GM12878 (cell line): ENCODE data around the gene EYS. TPM values are rescaled to one million over a fixed set of nuclear protein-coding genes. Genes with fewer than 3 reads are reported as not detected.
"Not testable (repeated sequence)": the region's sequence is repeated elsewhere in the genome, so short reads cannot be mapped to it uniquely, and the experiment has no call there.

ENCODE experiments used
- ATAC-seq: fragments of 200-7000 bp; cut with Tn5 transposase; 3 replicates; pipeline ENCODE4 v1.9.1; 2020; ENCODE audit warnings: mild to moderate bottlenecking, moderate library complexity
- BruUV-seq: library from RNA; stranded (reverse); fragments of 400-500 nt; replicated peaks from 2 replicates; lab custom pipeline; 2021; lab: Mats Ljungman, UMichigan
- CTCF ChIA-PET: fragments of 300-600 bp; sonication (Branson Sonifier 250); formaldehyde crosslinking; extraction: SDS; loops from one replicate; lab custom pipeline; 2021; ENCODE audit warnings: inconsistent platforms; lab: Yijun Ruan, JAX
- POLR2A ChIA-PET: fragments of 350-600 bp; formaldehyde crosslinking; extraction: SDS; loops from one replicate; lab custom pipeline; 2021; ENCODE audit warnings: inconsistent platforms; lab: Charles Lee
- RAD21 ChIA-PET: fragments of 300-600 bp; sonication (Branson Sonifier 250); formaldehyde crosslinking; loops from one replicate; lab custom pipeline; 2023; ENCODE audit warnings: antibody characterized with exemption; ENCODE audit not compliant: unreplicated experiment; lab: Charles Lee
- SMC1A ChIA-PET: fragments of 300-600 bp; sonication (Branson Sonifier 250); formaldehyde crosslinking; loops from one replicate; lab custom pipeline; 2023; ENCODE audit not compliant: unreplicated experiment, uncharacterized antibody; lab: Charles Lee
- DNase-seq: peaks from one replicate; pipeline ENCODE4 v3.0.0-alpha.2; 2011; ENCODE audit warnings: low read depth, low spot score
- FAIRE-seq: peaks from 3 replicates; lab custom pipeline; 2011; peaks lifted over from hg19 to GRCh38; lab: Jason Lieb, UNC
- H2AFZ ChIP-seq: 2 replicates; pipeline ENCODE4 v1.6.0; 2011; ENCODE audit warnings: low read depth, low read length, control low read depth; ENCODE audit not compliant: control insufficient read depth
- H3K27ac ChIP-seq: 2 replicates; pipeline ENCODE4 v1.5.1; 2011; ENCODE audit warnings: control low read depth; ENCODE audit not compliant: control insufficient read depth, insufficient read depth
- H3K27me3 ChIP-seq, 2 experiments: replicated peaks in 1 of 2; 2 replicates each; pipeline versions ENCODE4 v1.6.0 to v1.6.1; 2011; ENCODE audit warnings: low read length in 1 of 2; ENCODE audit not compliant: control insufficient read depth in 2 of 2, insufficient read depth in 2 of 2
- H3K36me3 ChIP-seq, 2 experiments: 2 replicates each; pipeline ENCODE4 v1.5.1; 2011; ENCODE audit warnings: low read length in 1 of 2; ENCODE audit not compliant: control insufficient read depth in 2 of 2, insufficient read depth in 2 of 2
- H3K4me1 ChIP-seq: 2 replicates; pipeline ENCODE4 v1.6.1; 2011; ENCODE audit warnings: mild to moderate bottlenecking, low read length, moderate library complexity, mixed read lengths; ENCODE audit not compliant: control insufficient read depth, insufficient read depth
- H3K4me2 ChIP-seq: 2 replicates; pipeline ENCODE4 v1.6.0; 2011; ENCODE audit warnings: control low read depth; ENCODE audit not compliant: control insufficient read depth, insufficient read depth
- H3K4me3 ChIP-seq: fragments of 200-600 bp; sonication (generic); 2 replicates; pipeline ENCODE4 v1.5.1; 2016
- H3K79me2 ChIP-seq: 2 replicates; pipeline ENCODE4 v1.6.0; 2011; ENCODE audit warnings: low read length; ENCODE audit not compliant: control insufficient read depth, insufficient read depth
- H3K9ac ChIP-seq: 2 replicates; pipeline ENCODE4 v1.8.0; 2011; ENCODE audit warnings: low read length, control low read depth, mixed read lengths; ENCODE audit not compliant: control insufficient read depth, insufficient read depth
- H3K9me3 ChIP-seq: replicated peaks from 3 replicates; pipeline ENCODE4 v1.5.1; 2011; ENCODE audit warnings: mild to moderate bottlenecking, low read length; ENCODE audit not compliant: control insufficient read depth, insufficient read depth
- H4K20me1 ChIP-seq: 2 replicates; pipeline ENCODE4 v1.6.0; 2011; ENCODE audit not compliant: control insufficient read depth, insufficient read depth
- BACH1 ChIP-seq: fragments of 450-650 bp; IDR thresholded peaks from 2 replicates; pipeline ENCODE4 v1.6.1; 2017; ENCODE audit warnings: mild to moderate bottlenecking, borderline replicate concordance
- DPF2 ChIP-seq: fragments of 450-650 bp; IDR thresholded peaks from 2 replicates; pipeline ENCODE4 v1.6.1; 2017; ENCODE audit warnings: mild to moderate bottlenecking
- EP300 ChIP-seq, 2 experiments: fragments of 150-350 bp in 1 of 2; IDR thresholded peaks; 2 replicates each; pipeline ENCODE4 v1.6.1; 2011 to 2012; ENCODE audit warnings: low read depth in 2 of 2, low read length in 2 of 2, borderline replicate concordance in 1 of 2, improper control_type of control experiment in 1 of 2, inconsistent platforms in 1 of 2; ENCODE audit not compliant: control insufficient read depth in 1 of 2
- FOXK2 ChIP-seq: fragments of 450-650 bp; IDR thresholded peaks from 2 replicates; pipeline ENCODE4 v1.6.1; 2017; ENCODE audit warnings: mild to moderate bottlenecking, moderate library complexity
- GATAD2B ChIP-seq: fragments of 450-650 bp; conservative IDR thresholded peaks from 2 replicates; pipeline ENCODE4 v1.6.1; 2017; ENCODE audit warnings: low read depth, mild to moderate bottlenecking, moderate library complexity
- IKZF1 ChIP-seq: fragments of 450-650 bp; conservative IDR thresholded peaks from 2 replicates; pipeline ENCODE4 v1.6.1; 2017; ENCODE audit warnings: antibody characterized with exemption, mild to moderate bottlenecking
- MEF2B ChIP-seq: fragments of 450-650 bp; IDR thresholded peaks from 2 replicates; pipeline ENCODE4 v1.6.1; 2018; ENCODE audit warnings: mild to moderate bottlenecking, moderate library complexity; ENCODE audit not compliant: partially characterized antibody, poor library complexity, severe bottlenecking
- MTA2 ChIP-seq: fragments of 450-650 bp; IDR thresholded peaks from 2 replicates; pipeline ENCODE4 v1.6.1; 2016; ENCODE audit warnings: low read depth, mild to moderate bottlenecking, moderate library complexity
- NRF1 ChIP-seq: conservative IDR thresholded peaks from 2 replicates; pipeline ENCODE4 v1.6.1; 2011; ENCODE audit warnings: mild to moderate bottlenecking, low read depth, low read length, improper control_type of control experiment
- RAD51 ChIP-seq: fragments of 450-650 bp; IDR thresholded peaks from 2 replicates; pipeline ENCODE4 v1.6.1; 2016; ENCODE audit warnings: moderate library complexity, mild to moderate bottlenecking, inconsistent platforms
- RFX5 ChIP-seq: IDR thresholded peaks from 2 replicates; pipeline ENCODE4 v1.6.1; 2011; ENCODE audit warnings: low read depth, low read length, improper control_type of control experiment
- SP1 ChIP-seq: IDR thresholded peaks from one replicate; pipeline ENCODE4 v1.6.1; 2011; ENCODE audit warnings: low read depth, low read length
- WGBS: methylation state at CpG from one replicate; pipeline ENCODE4 v1.1.6; 2016; ENCODE audit warnings: low lambda C conversion rate; ENCODE audit not compliant: insufficient replicate concordance, insufficient coverage; ENCODE audit errors: missing lambda C conversion rate; 5-methylcytosine and 5-hydroxymethylcytosine counted together
- in situ Hi-C: fragments of 300-500 bp; cut with MboI; formaldehyde crosslinking; loops from 9 replicates; pipeline ENCODE4 v1.14.3; 2018; ENCODE audit warnings: mixed read lengths
- intact Hi-C: fragments of 100-400 bp; cut with micrococcal nuclease; formaldehyde crosslinking; loops from one replicate; pipeline ENCODE4 v1.14.2; 2022; ENCODE audit not compliant: unreplicated experiment
- polyA plus RNA-seq, 11 experiments: library from polyadenylated mRNA; depleted of rRNA in 4 of 11; unstranded in 6 of 11; stranded (reverse) in 5 of 11; fragments of >200 nt; fragmentation: Nextera tagmentation in 4 of 11; fragmentation: Illumina TruSeq in 1 of 11; extraction: Ambion mirVana in 4 of 11; extraction: Trizol in 1 of 11; gene quantifications; 1 replicate in 1 of 11; 2 replicates in 10 of 11; pipeline versions ENCODE4 v1.2.1 to v1.2.3, GENCODE V29; 2011 to 2016; ENCODE audit warnings: inconsistent platforms in 2 of 11, missing spikeins in 2 of 11, low read depth in 1 of 11
- total RNA-seq, 4 experiments: library from RNA; depleted of rRNA in 3 of 4; stranded (reverse); fragments of >200 nt in 3 of 4; fragmentation: Illumina TruSeq in 1 of 4; extraction: Trizol in 1 of 4; gene quantifications; 2 replicates each; pipeline versions ENCODE4 v1.2.1 to v1.2.3, GENCODE V29; 2013 to 2021
- TF ChIP-seq, protein P1 (sequence below): fragments of 450-650 bp; formaldehyde crosslinking; IDR thresholded peaks from 2 replicates; pipeline ENCODE4 v1.4.0; 2022; ENCODE audit warnings: mild to moderate bottlenecking, moderate library complexity

The EYS gene
- total and polyA plus RNA-seq, 10 of the 15 experiments (the other 5 are each of a cell fraction or from before 2014, with no cell fraction given) = under 0.01 to 0.14 (median 0.02) TPM; not detected in 1

GRCh38 chr6:63887804-63888203 lies 1819.2 kb downstream of the EYS start:
- in situ Hi-C loops, H2AFZ ChIP-seq, H3K4me3 ChIP-seq, H3K4me1 ChIP-seq, H3K79me2 ChIP-seq, CTCF ChIA-PET, intact Hi-C loops, H3K9me3 ChIP-seq, DNase-seq, H3K36me3 ChIP-seq: not testable (repeated sequence)
- 0 out of 2 replicates have a peak, but pooled peaks have one; percentile 11 for TF ChIP-seq GATAD2B
- TF ChIP-seq, all 136 proteins: peak for 1; not testable (repeated sequence) for 135
- SMC1A ChIA-PET = interaction anchor here (1.1 kb wide), 1 partner anchor 22 kb away, joined by 3 read pairs; no protein-coding TSS in a partner anchor
- H3K27ac ChIP-seq, H3K9ac ChIP-seq, H4K20me1 ChIP-seq, FAIRE-seq, ATAC-seq, RAD21 ChIA-PET, H3K4me2 ChIP-seq, BruUV-seq, H3K27me3 ChIP-seq: not testable (repeated sequence)
- POLR2A ChIA-PET = interaction anchor here (0.6 to 0.8 kb wide), 4 partner anchors 18 to 595 kb away, joined by 3 to 5 read pairs (median 5); no protein-coding TSS in a partner anchor
- WGBS = 8% methylated on average over 1 of the region's 1 CpG

DNA sequence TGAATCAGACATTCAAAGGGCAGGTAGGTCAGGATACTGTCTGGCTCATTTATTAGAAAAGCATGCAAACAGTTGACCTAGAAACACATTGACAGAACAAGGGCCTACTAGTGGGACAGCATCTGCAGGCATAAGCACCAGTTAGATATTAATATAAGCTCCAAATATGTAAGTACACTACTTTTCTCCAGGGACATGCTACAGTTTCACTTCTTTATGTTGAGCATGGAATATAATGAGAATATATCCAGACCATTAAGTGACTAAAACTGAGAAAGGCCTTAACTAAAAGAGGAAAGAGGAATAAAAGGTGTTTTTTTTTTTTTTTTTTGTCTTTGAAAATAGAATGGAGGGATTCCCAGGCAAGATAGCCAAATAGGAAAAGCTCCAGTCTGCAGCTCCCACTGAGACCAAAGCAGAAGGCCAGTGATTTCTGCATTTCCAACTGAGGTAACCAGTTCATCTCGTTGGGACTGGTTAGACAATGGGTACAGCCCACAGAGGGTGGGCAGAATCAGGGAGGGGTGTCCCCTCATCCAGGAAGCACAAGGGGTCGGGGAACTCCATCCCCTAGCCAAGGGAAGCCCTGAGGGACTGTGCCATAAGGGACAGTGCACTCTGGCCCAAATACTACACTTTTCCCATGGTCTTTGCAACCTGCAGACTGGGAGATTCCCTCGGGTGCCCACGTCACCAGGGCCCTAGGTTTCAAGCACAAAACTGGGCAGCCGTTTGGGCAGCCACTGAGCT lies 1819.8 kb downstream of the EYS start:
- no peaks in the 10 kb centered on the region for H3K79me2 ChIP-seq
- no peaks in the 10 kb centered on the region for H3K9me3 ChIP-seq
- ChIA-PET RAD21 (no interaction called here), POLR2A (interaction anchor here (0.6 to 0.8 kb wide), 4 partner anchors 18 to 595 kb away, joined by 3 to 5 read pairs (median 5); no protein-coding TSS in a partner anchor), SMC1A (interaction anchor here (0.8 to 1.1 kb wide), 2 partner anchors 10 to 22 kb away, joined by 3 to 6 read pairs; no protein-coding TSS in a partner anchor), CTCF (interaction anchor here (0.6 kb wide), 1 partner anchor 1336 kb away, joined by 3 read pairs; no protein-coding TSS in a partner anchor)
- ATAC-seq = peak; percentile 69
- H3K4me1 ChIP-seq = no peaks in the 10 kb centered on the region; the same call in 1 of the 2 replicates
- BruUV-seq = no TSS peak
- in situ Hi-C loops (no loop called here), intact Hi-C loops (no loop called here)
- no peak overlapping the region for H3K27ac ChIP-seq
- 0% methylated on average over 5 of the region's 5 CpGs for WGBS
- no peaks in the 10 kb centered on the region for H3K27me3 ChIP-seq
- no peak overlapping the region for H2AFZ ChIP-seq
- H3K4me2 ChIP-seq = no peak overlapping the region
- H3K9ac ChIP-seq = no peak overlapping the region
- H3K36me3 ChIP-seq = no peaks in the 10 kb centered on the region
- no peak for FAIRE-seq
- H3K4me3 ChIP-seq = no peak overlapping the region
- no peaks in the 10 kb centered on the region for H4K20me1 ChIP-seq
- DNase-seq = no peak
- TF ChIP-seq, protein P1, sequence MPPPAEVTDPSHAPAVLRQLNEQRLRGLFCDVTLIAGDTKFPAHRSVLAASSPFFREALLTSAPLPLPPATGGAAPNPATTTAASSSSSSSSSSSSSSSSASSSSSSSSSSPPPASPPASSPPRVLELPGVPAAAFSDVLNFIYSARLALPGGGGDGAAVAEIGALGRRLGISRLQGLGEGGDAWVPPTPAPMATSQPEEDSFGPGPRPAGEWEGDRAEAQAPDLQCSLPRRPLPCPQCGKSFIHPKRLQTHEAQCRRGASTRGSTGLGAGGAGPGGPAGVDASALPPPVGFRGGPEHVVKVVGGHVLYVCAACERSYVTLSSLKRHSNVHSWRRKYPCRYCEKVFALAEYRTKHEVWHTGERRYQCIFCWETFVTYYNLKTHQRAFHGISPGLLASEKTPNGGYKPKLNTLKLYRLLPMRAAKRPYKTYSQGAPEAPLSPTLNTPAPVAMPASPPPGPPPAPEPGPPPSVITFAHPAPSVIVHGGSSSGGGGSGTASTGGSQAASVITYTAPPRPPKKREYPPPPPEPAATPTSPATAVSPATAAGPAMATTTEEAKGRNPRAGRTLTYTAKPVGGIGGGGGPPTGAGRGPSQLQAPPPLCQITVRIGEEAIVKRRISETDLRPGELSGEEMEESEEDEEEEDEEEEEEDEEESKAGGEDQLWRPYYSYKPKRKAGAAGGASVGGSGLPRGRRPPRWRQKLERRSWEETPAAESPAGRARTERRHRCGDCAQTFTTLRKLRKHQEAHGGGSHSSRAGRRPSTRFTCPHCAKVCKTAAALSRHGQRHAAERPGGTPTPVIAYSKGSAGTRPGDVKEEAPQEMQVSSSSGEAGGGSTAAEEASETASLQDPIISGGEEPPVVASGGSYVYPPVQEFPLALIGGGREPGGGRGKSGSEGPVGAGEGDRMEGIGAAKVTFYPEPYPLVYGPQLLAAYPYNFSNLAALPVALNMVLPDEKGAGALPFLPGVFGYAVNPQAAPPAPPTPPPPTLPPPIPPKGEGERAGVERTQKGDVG (CRISPR knock-in tag) = no peak
- peak; percentile 93 for TF ChIP-seq MEF2B
- TF ChIP-seq RAD51 = no peak
- no peak for TF ChIP-seq NRF1
- TF ChIP-seq RFX5 = no peak
- TF ChIP-seq MTA2 = peak; percentile 49; the same call in 1 of the 2 replicates
- no peak for TF ChIP-seq EP300 (IDR thresholded peaks at IDR 0.05; ENCODE audit: borderline replicate concordance in 1 of 2, control insufficient read depth in 1 of 2, low read depth in 2 of 2, low read length in 2 of 2)
- TF ChIP-seq DPF2 = peak; percentile 34; the same call in 1 of the 2 replicates
- TF ChIP-seq SP1 = no peak
- TF ChIP-seq FOXK2 = no peak
- no peak for TF ChIP-seq BACH1
- peak; percentile 63 for TF ChIP-seq IKZF1
- 0 out of 2 replicates have a peak, but pooled peaks have one; percentile 24 for TF ChIP-seq GATAD2B
